ENCODE data around the gene RAB31.

RAB31 gene

DNA sequence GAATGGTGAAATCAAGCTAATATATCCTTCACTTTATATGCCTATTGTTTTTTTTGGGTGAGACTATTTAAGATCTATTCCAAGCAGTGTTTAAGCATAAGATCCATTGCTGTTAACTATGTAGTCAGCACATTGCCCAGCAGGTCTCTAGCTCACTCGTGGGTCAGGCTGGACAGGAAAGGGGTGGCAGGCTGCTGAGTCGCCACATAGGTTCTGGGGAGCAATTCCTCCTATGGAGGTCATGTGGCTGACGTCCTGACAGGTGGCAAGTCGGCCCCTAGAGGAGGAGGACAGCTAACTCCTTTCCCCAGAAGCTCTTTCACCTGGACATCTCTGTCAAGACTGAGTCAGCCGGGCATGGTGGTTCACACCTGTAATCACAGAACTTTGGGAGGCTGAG, 13.9 kb upstream of the RAB31 start:
- DNase-seq (ENCODE audit: low spot score) = no peak

DNA sequence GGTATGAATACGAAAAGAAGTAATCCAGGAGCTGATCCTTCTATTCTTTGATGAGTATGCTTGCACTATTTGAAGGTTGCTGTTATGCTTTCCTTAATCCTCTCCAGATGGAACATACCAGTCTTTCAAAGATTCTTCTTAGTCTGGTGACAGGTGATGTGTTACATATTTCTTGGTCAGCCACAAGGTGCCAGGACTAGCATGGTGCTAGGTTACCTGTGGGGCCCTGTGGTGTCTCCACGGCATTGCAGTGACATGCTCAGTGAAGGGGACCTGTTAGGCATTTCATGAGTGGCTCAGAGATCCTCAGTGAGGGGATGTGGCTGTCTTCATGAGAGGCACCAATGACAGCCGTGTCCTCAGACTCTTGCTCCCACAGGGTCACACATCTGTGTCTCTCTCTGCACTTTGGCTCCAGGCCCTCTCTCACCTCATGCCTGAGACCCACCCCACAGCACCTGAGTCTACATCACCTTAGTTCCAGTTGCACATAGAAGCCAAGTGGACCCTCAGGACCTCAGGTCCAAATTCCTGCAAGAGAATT, 13.1 kb upstream of the RAB31 start:
- DNase-seq (ENCODE audit: low spot score) = no peak

DNA sequence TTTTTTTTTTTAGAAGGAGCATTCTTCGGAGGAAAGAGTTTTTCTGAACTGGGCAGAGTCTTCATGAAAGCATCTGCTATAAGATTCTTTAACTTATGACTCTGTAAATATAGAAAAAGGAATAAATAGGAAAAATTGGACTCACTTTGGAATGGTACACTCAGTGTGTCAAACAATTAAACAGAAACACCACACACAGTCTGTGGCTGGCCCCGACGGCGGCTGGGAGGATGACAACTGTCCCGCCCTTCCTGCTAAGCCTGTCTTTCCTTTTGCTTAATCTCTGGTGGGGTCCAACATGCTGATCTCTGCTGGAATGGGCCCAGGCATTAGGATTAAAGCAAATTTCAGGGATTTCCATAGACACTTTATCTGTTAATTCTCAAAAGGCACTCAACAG, 12.5 kb upstream of the RAB31 start:
- no peak for DNase-seq (ENCODE audit: low spot score)

DNA sequence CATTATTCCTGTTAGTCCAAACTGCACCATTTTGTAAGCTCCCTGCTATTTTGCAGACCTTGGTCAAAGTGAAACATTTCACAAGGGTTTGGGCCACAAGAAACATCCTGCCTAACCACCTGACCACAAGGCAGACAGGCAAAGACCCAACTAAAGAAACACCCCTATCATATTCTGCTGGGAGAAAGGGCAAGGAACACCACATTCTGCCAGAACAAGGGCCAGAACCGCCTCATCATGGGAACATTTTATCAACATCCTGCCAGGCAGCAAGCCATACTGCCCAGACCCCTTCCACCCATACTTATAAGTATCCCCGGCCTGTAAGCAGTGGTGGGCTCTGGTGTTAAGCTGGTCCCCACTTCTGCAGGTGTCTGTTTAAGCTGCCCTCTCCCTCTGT, 12.0 kb upstream of the RAB31 start:
- no peak for DNase-seq (ENCODE audit: low spot score)

DNA sequence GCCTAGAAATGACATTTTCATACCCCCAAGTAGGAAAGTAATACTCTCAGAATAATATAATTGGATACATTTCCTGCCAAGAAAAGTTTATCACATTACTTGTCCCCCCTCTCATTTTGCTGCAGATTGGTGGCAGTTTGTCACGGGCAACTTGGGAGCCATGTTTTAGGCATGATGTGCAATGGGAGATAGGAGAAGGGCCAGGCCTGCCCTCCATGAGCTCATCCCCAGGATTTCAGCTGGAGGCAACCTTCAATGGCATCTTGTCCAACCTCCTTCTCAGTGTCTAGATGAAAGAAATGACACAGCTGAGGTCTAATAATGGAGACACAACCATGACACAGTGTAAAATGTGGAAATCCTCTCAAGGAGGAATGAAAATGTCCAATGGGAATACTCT, 11.4 kb upstream of the RAB31 start:
- DNase-seq (ENCODE audit: low spot score) = no peak

DNA sequence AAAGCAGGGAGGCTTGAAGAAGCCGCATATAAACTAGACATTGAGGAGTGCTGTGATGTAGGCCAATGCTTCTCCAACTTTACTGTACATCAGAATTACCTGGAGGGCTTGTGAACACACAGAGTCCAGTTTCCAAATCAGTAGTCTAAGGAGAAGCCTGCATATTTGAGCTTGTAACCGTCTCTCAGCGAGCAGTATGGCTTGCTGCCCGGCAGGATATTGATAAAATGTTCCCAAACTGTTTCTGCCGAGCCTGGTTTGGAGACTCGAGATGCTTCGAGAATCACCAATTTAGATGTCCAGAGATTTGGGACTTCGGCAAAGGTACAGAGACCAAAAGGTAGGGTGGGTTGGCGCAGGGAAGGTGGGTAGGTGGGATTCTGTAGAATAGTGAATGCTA, 11.0 kb upstream of the RAB31 start:
- DNase-seq (ENCODE audit: low spot score) = no peak

DNA sequence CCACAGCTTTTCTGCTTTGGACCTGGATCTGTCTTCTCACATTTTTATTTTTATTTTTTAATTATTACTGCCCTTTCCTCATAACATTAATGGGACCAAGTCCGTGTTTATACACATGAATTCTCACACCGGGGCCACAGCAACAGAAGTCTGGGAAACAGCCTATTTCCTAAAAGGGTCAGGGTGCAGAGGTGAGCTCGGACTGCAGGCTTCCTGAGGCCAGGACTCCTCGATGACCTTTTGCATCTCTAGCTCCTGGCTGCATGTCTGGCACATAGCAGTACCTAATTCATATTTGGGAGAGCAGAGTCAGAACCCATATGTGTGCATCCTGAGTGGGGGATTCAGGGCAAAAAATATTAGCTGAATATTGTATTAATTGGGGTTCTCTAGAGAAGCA, 9.6 kb upstream of the RAB31 start:
- no peak for DNase-seq (ENCODE audit: low spot score)

DNA sequence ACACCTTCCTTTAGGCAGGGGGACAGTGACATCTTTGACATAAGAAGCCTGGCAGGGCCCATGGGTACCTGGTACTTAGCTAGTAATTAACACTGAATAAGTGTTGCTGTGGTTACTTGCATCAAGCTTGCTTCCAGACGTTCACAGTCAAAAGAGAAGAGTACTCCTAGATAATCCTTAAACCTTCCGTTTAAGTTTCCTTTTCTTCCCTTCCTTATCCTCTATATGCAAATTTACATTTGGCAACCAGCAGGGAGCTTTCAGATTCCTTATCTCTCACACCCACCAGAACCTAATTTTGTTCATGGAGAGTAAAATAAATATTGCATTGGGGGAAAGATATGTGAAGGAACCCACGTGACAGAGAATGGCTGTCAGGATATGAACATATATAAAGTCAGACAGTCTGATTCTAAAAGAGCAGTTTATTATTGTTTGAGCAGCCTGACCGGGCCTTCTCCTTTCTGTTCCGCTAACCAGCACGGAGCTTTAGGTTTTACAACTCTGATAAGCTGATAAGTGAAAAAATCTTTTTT, 7.8 kb upstream of the RAB31 start:
- DNase-seq (ENCODE audit: low spot score) = no peak

DNA sequence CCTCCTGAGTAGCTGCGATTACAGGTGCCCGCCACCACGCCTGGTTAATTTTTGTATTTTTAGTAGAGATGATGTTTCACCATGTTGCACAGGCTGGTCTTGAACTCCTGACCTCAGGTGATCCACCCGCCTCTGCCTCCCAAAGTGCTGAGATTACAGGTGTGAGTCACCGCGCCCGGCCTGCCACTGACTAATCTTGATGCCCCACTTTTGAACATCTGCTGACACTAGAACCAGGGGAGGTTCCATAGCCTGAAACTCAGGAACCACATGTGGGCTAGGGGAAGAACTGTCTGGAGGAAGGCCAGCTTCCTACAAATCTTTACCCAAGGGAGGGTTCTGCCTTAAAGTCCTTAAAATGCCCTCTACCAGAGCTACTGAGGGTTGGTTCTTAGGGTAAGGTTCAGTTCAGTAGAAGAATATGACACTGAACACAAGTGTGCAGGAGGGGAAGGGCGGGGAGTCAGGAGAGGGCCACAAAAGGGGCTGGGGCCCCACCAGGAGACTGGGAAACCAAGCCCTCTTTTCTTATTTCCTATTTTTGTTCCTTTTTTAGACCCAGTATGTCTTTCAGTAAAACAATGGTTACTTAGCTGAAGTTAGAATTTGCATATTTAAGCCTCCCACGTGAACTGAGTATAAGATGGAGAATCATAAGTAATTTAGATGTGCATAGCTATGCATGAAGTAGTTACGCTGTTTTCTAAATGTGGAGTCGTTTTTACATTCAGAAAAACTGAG, 6.3 kb upstream of the RAB31 start:
- DNase-seq (ENCODE audit: low spot score) = no peak

DNA sequence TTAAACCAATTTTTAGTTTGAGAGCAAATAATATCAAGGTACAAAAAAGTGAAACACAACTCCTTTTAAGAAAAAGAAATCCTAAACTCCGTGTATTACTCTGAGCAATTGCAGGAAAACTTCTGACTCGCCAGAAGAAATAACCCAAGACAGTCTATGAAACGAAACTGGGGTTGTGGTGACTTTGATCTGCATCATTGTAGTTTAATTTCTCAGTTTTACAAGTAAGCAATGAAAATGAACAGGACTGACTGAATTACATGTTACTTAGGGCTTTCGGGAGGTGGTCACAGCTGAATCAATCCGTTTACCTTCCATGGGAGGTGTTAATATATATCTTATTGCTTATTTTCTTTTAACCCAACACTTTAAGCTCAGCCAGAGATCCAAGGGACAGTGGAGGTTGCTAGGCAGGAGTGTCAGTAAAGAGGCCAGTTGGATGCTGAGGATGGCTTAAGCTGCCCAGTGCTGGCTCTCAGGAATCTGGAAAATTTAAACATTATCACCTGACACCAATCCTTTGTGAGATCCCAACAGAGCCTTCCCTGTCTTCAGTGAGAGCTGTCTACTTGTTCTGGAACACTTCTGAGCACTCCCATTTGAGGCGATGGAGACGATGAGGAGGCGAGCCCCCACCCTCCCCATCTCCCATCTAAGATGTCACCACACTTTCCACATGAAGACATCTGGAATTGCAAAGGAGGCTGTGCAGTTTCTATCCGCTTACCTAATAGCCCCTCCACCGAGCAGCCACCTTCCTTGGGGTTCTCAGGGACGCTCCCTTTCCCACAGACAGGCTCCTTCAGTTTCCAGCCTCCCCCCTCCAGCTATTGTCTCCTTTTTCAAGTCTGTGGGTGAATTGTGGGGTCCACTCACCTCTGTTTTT, 3.6 kb upstream of the RAB31 start:
- DNase-seq (ENCODE audit: low spot score) = no peak

DNA sequence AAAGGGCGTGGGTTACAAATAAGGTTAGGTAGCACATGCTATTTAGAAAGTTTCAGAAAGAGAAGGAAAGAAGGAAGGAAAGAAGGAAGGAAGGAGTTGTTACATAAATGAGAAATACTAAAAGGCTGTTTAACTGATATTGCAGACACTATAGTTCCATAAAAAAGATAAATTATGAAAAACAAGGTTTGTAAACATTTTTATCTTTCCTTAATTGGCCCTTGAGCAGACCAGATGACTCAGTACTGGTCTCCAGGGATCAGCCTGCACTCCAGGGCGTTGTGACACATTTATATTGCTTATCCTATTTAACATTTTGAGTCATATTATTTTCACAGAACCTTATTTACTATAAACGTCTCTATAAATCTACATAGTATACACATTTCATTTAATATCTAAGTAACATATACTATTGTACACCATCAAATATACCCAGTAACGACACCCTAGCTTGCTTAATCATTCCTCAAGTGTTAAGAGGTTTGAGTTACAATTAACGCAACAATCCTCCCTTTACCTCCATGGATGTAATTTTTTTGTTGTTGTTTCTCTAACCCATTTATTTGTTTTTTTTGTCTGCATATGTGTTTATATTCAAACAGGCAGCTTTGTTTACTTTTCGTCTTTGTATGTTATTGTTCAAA, 2.8 kb upstream of the RAB31 start:
- no peak for DNase-seq (ENCODE audit: low spot score)

DNA sequence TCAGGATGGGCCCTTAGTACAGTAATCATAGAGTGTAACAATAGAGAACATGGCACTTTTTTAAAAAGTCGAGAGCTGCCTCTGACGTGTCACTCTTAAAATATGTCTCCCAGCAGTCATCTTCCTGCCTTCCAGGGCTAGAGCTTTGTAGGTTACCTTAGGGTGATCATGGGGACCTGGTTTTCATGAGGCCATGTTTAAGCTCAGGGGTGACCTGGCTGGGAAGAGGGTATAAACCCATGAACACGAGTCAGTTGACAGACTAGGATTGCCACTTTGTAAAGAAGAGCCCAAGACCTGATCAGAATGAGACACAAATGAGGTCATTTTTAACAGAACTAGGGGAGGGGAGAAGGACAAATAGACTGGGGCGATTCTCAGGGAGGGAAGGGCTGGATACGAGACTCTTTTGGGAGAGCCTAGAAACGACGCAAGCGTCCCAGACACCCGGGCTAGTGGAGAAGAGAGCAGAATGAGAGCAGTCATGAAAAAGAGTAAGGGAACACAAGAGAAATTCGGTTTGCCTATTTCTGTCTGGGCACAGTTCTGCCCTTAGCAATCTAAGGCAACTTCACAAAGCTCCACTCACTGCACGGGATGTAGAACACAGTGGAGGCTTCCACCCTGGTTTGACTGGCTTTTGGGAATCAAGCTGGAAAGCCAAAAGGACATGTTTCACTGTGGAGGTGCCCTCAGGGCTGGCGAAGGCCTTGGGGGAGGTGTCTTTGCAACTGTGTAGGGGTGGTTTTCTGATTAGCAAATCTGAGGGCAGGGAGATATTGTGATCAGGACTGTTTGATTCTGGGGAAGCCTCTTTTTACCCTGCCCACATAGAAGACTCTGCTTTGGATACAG, 1.8 kb upstream of the RAB31 start:
- DNase-seq (ENCODE audit: low spot score) = no peak

DNA sequence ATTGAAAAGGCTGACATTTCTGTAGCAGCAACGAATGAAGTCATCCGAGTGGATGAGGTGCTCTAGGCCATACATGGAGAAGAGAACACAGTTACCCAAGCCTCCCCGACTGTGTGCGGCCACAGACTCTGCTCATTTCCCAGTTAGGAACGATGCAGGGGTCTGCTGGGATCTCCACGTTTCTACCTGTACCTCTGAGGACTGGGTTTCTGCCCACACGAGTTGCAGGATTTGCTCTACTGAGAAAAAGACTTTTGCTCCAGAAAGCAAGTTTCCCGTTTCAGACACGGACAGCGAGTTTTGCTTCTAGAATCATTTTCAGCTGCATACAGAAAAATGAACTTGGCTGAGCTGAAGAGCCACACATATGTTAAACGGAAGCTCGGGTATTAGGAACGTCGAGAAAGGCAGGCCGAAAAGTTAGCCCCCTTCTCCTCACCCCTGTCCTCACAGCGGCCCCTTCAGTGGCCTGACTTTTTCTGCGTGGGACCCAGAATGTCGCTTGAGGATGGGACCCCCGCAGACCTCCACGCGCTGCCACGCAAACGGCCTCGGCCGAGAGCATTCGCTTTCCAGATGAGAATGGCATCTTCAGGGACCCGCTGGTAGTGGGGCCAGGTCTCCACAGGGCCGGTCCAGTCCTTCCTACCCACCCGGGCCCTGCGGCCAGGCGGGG, 582 bp upstream of the RAB31 start:
- no peak for DNase-seq (ENCODE audit: low spot score)

DNA sequence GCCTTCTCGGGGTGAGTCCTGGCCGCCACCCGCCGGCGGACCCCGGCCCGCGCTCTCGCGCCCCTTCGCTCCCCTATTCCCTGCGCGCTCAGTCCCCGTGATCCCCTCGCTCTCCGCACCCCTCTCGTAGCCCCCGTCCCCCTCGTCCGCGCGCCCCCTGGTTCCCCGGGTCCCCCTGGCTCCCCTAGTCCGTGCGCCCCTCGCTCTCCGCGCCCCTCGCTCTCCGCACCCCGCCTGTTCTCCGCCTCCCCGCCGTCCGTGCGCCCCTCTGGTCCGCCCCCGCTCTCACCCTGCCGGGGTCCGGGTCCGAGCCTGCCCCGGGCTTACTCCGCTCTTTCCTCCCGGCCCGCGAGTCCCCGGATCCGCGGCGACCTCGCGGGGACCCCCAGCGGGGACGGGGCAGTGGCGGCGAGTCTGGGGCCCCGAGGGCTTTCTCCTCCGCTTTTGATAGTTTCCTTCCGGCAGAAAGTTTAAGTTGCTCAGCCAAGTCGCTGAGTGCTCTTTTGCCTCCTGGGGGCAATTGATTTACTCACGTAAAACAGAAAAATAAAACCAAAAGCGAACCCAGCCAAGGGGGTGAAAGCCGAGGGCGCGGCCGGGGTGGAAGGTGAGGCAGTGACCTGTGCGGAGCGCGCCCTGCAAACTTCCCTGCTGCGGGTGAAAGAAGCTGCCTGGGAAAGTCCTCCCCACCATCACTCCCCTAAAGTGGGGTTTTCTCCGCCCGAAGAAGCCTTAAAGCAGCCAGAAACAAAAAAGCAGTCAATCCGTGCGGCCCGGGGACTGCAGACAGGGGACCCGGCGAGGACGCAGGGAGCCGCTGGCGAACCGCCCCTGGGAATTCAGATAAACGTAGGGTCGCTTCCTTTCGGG, 568 bp downstream of the RAB31 start:
- DNase-seq (ENCODE audit: low spot score) = no peak

DNA sequence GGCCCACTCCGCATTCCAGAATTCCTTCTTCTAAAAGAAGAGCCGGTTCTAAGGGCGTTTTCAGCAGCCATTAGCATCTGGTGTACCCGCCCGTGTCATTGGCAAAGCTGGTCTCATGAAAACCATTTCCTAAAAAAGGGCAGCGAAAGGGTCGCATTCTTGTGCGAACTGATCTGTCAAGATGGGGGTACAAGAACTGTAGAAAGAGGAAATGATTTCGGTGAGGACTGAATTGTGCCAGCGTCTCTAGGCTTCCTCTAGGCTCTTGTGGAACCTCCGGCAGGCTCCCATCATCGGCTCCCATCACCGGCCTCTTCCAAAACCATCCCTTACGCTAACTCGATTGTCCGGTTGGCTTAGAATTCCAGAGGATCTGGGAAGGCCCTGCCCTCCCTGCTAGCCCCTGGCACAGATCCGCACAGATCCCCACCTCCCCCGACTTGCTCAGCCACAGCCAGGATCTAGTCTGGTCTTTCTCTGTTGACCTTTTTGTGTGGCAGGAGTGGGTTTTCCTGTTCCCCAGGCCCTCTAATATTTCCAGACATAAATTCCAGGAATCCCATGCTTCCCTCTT, 1.3 kb downstream of the RAB31 start:
- DNase-seq (ENCODE audit: low spot score) = no peak

DNA sequence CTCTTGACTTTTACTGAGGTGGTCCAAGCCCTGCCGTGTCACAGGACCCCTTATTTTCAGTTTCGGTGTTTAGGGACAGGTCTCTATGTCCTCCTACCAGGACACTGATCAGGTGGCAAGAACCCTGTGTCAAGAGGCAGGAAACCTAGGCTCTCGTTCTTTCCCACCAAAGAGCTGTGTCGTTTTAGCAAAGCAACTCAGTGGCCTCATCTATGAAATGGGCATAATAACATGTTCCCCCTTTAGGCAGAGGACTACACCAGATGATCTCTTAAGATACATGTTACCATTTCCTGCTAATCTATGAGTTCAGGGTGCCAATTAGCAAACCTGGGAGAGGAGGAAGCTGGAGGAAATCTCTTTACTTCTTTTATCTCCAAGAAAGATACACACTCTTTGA, 1.9 kb downstream of the RAB31 start:
- no peak for DNase-seq (ENCODE audit: low spot score)

DNA sequence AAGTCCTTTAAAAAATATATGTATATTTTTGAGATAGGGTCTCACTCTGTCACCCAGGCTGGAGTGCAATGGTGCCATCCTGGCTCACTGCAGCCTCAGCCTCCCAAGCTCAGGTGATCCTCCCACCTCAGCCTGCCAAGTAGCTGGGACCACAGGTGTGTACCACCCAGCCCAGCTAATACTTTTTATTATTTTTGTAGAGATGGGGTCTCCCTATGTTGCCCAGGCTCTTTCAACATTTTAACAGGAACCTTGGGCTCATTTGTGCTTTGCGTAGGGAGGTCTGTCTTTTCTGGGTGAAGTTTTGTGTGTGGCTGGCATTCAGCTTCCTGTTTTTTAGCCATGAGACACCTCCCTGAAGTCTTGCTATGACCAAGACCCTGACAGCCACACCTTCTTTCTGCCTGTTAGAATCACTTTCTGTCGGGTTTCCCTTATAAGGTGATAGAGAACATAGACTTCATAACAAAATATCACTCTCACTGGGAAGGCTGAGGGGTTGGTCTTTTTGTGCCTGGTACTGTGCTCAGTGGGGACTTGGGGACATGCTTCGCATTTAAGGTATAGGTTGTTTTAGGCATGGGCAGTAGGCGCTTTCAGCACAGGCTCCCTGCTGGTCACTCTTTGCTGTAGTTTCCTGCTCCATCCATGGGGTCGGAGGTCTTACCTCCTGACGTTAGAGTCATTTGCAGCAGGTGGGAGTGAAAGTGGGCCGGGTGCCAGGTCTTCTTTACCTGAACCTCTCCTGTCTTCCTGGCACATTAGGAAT, 3.4 kb downstream of the RAB31 start:
- DNase-seq (ENCODE audit: low spot score) = no peak

DNA sequence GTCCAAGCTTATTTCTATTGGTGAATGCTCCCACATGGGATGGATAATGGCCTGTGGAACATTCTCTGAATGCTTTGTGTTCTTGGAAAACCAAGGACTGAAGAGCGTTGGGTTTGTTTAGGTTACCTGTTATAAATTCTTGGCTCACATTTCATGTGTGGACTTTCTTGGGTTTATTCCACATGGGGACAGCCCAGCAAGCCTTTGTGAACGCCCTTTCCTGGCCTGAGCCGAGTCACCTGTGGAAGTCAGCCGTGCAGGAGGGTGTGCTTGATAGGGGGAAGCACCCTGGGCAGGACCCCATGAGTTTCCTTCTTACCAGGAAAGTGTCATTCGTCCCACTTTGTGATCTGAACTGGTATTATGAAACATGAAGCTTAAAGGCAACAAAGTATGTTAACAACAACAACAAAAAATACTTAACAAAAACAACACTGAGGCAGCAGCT, 4.1 kb downstream of the RAB31 start:
- DNase-seq (ENCODE audit: low spot score) = no peak

DNA sequence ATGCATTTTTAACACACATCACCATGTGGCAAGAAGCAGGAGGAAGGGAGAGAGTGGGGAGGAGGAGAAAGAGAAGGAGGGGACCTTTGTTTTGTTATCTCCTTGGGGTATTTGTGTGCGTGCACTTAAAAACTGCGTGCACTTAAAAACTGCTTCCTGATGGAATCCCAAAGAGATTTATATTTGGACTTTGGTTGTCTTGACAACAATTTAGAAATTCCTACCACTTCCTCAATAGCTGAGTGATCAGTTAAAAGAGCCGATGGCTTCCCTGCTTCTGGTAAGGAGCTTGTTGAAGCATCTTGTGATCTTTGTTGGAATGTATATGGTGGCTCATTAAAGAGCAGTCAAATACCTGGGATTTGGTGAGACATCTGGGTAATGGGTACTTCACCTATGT, 4.5 kb downstream of the RAB31 start:
- no peak for DNase-seq (ENCODE audit: low spot score)
